Ovary (tissue), 9 donors: ENCODE data around the gene TLL2. TPM values are rescaled to one million over a fixed set of nuclear protein-coding genes. Genes with fewer than 3 reads are reported as not detected.

Experiments
- DNase-seq, 5 donors: peaks; one replicate each; pipeline ENCODE4 v3.0.0-alpha.2; 2019 to 2020
- H3K27ac ChIP-seq, 2 donors: fragments of 200-600 bp; one replicate each; pipeline versions ENCODE4 v1.5.1 to v1.8.0; 2019 to 2022
- H3K27me3 ChIP-seq: fragments of 200-600 bp; one replicate; pipeline ENCODE4 v1.8.0; 2022
- H3K36me3 ChIP-seq: fragments of 200-600 bp; sonication (generic); one replicate; pipeline ENCODE4 v1.5.1; 2019
- H3K4me1 ChIP-seq: one replicate; pipeline ENCODE4 v1.8.1; 2013; ENCODE audit warnings: mild to moderate bottlenecking, moderate library complexity; ENCODE audit not compliant: insufficient read depth
- H3K4me3 ChIP-seq: fragments of 200-600 bp; sonication (generic); one replicate; pipeline ENCODE4 v1.5.1; 2017
- H3K9me3 ChIP-seq, 2 donors: fragments of 200-600 bp in 1 of 2; sonication (generic) in 1 of 2; one replicate each; pipeline versions ENCODE4 v1.5.1 to v1.8.1; 2013 to 2019; ENCODE audit warnings: mild to moderate bottlenecking in 1 of 2, moderate library complexity in 1 of 2
- CTCF ChIP-seq, 3 donors: fragments of 450-650 bp in 2 of 3; fragments of 200-600 bp in 1 of 3; IDR thresholded peaks; one replicate each; pipeline versions ENCODE4 v1.5.1 to v1.8.0; 2016 to 2022; ENCODE audit warnings: antibody characterized with exemption in 3 of 3, mild to moderate bottlenecking in 1 of 3
- EP300 ChIP-seq: sonication (generic); formaldehyde crosslinking; IDR thresholded peaks from one replicate; pipeline ENCODE4 v1.6.1; 2017; ENCODE audit warnings: antibody characterized with exemption
- POLR2A ChIP-seq: fragments of 450-650 bp; IDR thresholded peaks from one replicate; pipeline ENCODE4 v1.6.1; 2017; ENCODE audit warnings: antibody characterized with exemption, mild to moderate bottlenecking, moderate library complexity
- WGBS, 3 donors: extraction: QIAGEN DNeasy Blood & Tissue Kit in 1 of 3; methylation state at CpG; one replicate each; pipeline versions ENCODE4 v1.1.5 to v1.1.7; 2013 to 2017; 5-methylcytosine and 5-hydroxymethylcytosine counted together
- intact Hi-C, 4 donors: fragments of 100-400 bp; cut with DNase I; formaldehyde crosslinking; loops; one replicate each; pipeline versions ENCODE4 v1.11.0 to v1.15.1; 2022 to 2023
- polyA plus RNA-seq, 2 donors: library from polyadenylated mRNA; stranded (reverse); fragments of 200-250 nt in 1 of 2; fragments of 350-450 nt in 1 of 2; fragmentation: Illumina TruSeq in 1 of 2; extraction: RNeasy Lipid Tissue Mini Kit (QIAGEN cat#74804) in 1 of 2; gene quantifications; one replicate each; pipeline ENCODE4 v1.2.3, GENCODE V29; 2013 to 2014
- total RNA-seq, 7 donors: library from RNA; depleted of rRNA in 2 of 7; stranded (reverse); fragments of >200 nt in 2 of 7; fragmentation: NEBNext Ultra II Directional in 3 of 7; extraction: Animal tissue kit (Norgen Biotek cat#: 25700) in 3 of 7; gene quantifications; one replicate each; pipeline versions ENCODE4 v1.1.0 to v1.2.4, GENCODE V29; 2016 to 2023
- donor health status: DM: no; HTN: no; CAD: no; lungs with moderate emphysema.
- donor health status: DM: no; HTN: no; CAD: no.
- donor health status: Bipolar disorder and iron deficiency.
- donor health status: DM: yes; HTN: yes; CAD: no.
- donor health status: DM: no; HTN: no; CAD: no.
- donor health status: DM: yes; HTN: yes; CAD: no.

TLL2 gene
- total and polyA plus RNA-seq, 9 donors: 0.07 to 0.68 (median 0.29) TPM; not detected in 1

GRCh38 chr10:96468845-96469244, 44.9 kb downstream of the TLL2 start:
- Histone ChIP-seq H3K4me3 (no peak overlapping the region), H3K4me1 (no peaks in the 10 kb centered on the region), H3K27me3 (no peaks in the 10 kb centered on the region), H3K9me3 (no peaks in the 10 kb centered on the region), H3K27ac (no peak overlapping the region), H3K36me3 (no peaks in the 10 kb centered on the region)
- WGBS, 3 donors: 38 to 50% (median 39%) methylated on average over 5 of the region's 5 CpGs
- DNase-seq: no peak
- TF ChIP-seq POLR2A: no peak
- no peak for TF ChIP-seq EP300
- TF ChIP-seq CTCF (IDR thresholded peaks at IDR 0.05): no peak
- intact Hi-C loops: no loop called here

GRCh38 chr10:96465599-96465998, 48.1 kb downstream of the TLL2 start:
- Histone ChIP-seq H3K27ac (no peak overlapping the region), H3K4me1 (no peaks in the 10 kb centered on the region), H3K9me3 (no peaks in the 10 kb centered on the region), H3K27me3 (no peaks in the 10 kb centered on the region), H3K36me3 (no peaks in the 10 kb centered on the region), H3K4me3 (no peak overlapping the region)
- no peak for TF ChIP-seq EP300
- no peak for TF ChIP-seq POLR2A
- no peak for TF ChIP-seq CTCF (IDR thresholded peaks at IDR 0.05)
- no peak for DNase-seq
- intact Hi-C loops: no loop called here
- WGBS, 3 donors: 85 to 90% (median 88%) methylated on average over 6 of the region's 6 CpGs

GRCh38 chr10:96463562-96463961, 50.2 kb downstream of the TLL2 start:
- Histone ChIP-seq H3K36me3 (no peaks in the 10 kb centered on the region), H3K27ac (no peak overlapping the region), H3K4me1 (no peaks in the 10 kb centered on the region), H3K4me3 (no peak overlapping the region), H3K27me3 (no peaks in the 10 kb centered on the region), H3K9me3 (no peaks in the 10 kb centered on the region)
- WGBS, 3 donors: 77 to 90% (median 82%) methylated on average over 3 of the region's 3 CpGs
- TF ChIP-seq POLR2A: no peak
- TF ChIP-seq CTCF (IDR thresholded peaks at IDR 0.05): no peak
- no peak for TF ChIP-seq EP300
- DNase-seq: no peak
- intact Hi-C loops: no loop called here

GRCh38 chr10:96462606-96463151, 51.0 kb downstream of the TLL2 start:
- Histone ChIP-seq H3K36me3 (no peaks in the 10 kb centered on the region), H3K4me3 (no peak overlapping the region), H3K9me3 (no peaks in the 10 kb centered on the region), H3K27me3 (no peaks in the 10 kb centered on the region), H3K4me1 (no peaks in the 10 kb centered on the region), H3K27ac (no peak overlapping the region)
- WGBS, 3 donors: 73 to 78% (median 77%) methylated on average over 6 of the region's 6 CpGs
- intact Hi-C loops: no loop called here
- TF ChIP-seq POLR2A (no peak), CTCF (IDR thresholded peaks at IDR 0.05) (no peak)
- DNase-seq: no peak
